ENCODE results near the gene TMEM269.
"Not testable (repeated sequence)": the region's sequence is repeated elsewhere in the genome, so short reads cannot be mapped to it uniquely, and the experiment has no call there.

The TMEM269 gene

DNA sequence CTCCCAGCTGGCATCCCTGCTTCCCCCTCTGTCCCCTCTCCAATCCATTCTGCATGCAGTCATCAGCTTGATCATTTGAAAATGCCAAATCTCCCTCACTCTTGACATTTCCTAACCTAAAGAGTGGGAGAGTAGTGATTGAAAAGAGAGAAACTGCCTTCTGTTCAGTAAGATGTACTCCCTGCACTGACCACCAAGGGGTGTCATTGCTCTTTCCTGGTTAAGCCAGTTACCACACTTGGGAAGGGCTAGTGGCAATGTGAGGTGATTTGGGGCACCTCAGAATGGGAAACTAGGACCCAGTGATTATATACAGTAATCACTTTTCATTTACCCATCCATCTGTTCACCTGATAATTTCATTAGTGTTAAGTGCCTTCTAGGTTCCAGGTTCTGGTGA, 6.9 kb upstream of the TMEM269 start:
- DNase-seq = peak; percentile 38

DNA sequence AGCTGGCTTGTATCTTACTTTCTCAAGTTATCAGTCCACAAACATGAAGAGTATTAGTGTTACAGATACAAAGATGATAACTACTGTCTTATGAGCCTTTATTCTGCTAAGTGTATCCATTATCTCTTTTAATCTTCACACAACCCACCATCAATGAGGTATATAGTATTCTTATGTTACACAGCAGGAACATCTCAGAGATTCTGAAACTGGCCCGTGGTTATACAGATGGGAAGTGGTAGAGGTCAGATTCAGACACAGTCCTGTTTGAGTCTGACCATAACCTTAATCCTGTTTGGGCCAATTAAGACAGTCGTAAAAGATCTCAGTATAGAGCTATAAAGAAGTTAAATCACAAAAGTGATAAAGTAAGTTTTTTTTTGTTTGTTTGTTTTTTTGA, 5.1 kb upstream of the TMEM269 start:
- DNase-seq = no peak

DNA sequence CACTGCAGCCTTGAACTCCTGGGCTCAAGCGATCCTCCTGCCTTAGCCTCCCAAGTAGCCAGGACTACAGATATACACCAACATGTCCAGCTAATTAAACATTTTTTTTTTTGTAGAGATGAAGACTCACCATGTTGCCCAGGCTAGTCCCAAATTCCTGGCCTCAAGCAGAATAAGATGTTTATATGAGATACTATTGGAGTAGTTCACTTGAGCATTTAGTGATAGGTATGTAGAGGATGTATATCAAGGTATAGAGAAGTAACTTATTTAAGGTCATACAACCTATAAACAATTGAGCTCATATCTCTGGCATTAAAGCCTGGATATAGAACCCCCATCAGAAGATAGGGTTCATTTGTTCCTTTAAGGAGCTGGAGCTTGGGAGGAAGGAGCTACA, 4.6 kb upstream of the TMEM269 start:
- DNase-seq = no peak

DNA sequence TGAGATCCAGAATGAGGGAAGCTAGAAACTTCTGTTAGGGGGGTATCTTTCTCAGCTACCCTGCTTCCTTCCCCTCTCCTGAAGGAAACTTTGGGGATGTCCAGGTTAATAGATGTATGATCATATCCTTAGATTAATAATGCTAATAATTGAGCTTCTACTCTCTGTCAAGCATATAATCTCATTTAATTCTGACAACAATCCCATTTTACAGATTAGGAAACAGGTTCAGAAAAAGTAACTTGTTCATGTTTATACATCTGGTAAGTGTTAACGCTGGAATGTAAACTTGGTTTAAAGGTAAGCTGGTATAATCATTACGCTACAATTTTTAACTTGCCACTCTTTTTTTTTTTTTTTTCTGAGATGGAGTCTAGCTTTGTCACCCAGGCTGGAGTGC, 1.7 kb upstream of the TMEM269 start:
- no peak for DNase-seq

DNA sequence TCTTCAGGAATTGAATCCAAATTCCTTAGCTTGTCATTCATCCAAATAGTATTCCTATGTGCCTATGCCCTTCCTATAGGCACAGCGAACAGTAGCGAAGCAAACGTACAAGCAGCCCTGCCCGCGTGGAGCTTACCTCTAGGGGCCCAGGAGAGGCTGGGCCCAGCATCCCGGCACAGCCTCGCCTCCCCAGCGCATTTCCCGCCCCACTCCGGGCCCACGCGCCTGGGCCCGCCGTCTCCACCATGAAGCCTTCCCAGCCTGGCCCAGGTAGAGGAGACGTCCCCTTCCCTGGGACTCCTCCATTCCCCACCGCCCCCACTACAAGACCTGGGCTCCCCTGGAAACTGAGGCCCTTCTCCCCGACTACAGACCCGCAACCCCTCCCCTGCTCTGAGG, 245 bp upstream of the TMEM269 start:
- no peak for DNase-seq

DNA sequence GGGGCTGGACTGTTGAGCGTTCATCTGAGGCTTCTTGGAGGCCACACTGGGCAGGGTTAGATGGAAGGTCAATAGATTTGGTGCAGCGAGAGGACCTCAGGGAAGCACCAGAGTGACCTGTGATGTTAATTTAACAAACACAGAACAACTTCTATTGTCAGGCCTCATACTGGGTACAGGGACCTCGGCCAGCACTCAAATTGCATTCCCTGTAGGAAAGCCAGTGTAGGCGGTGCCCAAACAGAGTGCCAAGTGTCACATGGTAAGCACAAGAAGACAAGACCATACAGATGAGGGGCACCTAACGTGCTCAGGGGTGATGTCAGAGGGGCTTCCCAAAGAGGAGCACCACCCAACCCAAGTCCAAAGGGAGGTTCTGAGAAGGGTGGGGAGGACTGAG, 1.3 kb downstream of the TMEM269 start:
- no peak for DNase-seq

DNA sequence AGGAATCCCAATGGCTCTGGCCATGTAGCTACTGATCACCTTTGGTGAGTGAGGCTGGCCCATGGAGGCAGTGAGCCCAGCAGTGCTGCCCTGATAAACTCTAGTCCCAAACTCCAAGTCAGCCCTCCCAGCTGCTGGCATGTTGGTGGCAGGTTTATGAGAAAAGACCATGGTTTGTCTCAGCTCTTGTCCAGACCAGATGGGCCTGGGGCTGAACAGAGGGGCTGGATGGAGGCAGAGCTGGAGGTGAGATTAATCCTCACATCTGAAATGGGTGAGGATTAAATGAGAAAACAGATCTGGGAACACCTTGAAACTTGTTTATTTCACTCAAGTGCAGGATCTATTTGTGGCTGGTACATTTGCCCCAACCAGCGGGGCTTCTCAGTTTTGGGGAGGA, 3.2 kb downstream of the TMEM269 start:
- DNase-seq = no peak

DNA sequence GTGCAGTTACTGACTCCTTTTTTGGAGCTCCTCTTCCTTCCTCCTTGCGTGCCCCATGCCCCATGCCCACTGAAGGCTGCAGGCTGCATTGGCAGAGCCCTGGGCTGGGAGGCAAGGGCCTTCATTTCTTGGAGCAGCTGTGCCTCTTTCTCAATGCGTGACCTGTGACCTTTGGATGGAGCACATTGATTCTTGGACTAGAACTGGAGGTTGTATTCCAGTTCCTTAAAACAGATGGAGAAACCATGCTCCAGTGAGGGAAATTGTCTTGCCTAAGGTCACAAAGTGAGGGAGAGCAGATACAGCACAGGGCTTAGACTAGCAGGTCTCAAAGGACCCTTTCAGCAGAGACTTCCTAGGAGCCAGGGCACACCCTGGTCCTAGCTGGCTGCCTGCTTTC, 9.0 kb downstream of the TMEM269 start:
- DNase-seq = no peak

DNA sequence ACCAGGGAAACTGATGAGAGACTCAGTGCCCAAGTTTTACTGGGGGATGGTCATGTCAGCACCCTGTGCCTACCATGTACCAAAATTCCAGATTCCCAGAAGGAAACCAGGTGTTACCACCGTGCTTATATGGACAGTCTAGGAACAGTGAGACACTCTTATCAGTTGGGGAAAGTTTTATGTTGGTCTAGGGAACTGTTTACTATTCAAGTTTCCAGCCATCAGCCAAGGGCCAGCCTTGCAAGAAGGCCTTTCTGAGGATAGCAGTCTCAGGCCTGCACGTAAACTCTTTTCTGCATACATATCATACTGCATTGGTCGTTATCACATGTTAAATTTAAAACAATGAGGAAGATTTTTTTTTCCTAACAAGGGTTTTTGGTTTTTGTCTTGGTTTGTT, 12.6 kb downstream of the TMEM269 start:
- no peak for DNase-seq

DNA sequence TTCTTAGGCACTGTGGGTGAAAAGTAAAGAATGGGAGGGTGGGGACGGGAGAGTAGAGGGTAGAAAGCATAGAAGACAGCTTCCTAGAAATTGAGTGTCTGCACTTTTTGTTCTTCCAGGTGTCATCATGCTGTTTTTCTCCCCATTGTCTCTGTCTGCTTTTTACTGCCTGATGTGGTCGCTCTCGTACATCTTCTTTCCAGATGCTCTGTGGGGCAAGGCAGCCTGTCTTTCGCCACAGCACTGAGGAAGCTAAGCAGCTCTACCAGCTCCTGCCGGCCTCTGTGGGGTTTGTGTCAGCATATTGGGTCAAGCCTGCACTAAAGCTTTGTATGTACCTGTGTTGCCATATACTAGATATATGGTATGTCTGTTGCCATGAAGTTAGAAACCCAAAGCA, 13.2 kb downstream of the TMEM269 start:
- no peak for DNase-seq

DNA sequence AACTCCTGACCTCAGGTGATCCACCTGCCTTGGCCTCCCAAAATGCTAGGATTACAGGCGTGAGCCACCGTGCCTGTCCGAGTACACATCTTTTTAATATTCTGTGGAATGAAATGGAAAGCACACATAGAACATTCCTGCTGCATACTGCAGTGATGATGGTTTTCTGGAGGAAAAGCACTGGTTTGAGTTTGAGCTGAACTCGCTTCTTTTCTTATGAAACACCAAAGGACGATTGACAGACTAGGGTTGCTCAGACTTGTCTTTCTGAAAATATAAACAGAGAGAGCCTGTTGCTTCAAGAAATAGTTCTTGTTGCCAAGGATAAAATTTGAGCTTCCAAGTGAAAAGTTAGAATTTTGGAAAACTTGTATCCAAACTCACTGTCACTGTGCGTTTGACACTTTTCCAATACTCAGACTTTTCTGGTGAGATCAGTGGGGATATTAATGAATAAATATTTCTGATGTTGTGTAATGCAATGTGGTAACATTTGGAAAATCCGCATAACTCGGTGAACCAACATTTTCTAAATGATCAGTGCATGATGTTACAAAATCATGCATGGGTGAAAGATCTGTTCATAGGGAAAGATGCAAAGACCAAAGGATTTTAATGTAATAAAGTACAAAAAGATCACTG, 17.2 kb downstream of the TMEM269 start:
- DNase-seq = no peak

DNA sequence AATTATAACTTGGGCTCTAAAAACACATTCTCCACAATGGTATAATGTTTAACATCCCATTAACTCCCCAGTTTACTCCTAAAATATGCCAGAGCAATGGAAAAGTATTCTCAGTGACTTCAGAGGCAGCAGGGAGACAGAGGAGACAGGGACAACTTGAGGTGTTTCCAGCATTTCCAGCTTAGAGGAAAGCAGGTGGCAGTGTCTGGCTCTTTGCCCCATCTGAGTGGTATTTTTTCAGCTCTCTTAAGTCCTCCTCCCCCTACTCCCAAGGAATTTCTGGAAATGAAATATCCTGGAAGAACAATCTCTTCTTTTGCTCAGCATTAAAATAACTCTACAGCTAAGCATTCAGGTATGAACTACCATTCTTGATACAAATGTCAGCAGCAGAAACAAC, 21.4 kb downstream of the TMEM269 start:
- no peak for DNase-seq

DNA sequence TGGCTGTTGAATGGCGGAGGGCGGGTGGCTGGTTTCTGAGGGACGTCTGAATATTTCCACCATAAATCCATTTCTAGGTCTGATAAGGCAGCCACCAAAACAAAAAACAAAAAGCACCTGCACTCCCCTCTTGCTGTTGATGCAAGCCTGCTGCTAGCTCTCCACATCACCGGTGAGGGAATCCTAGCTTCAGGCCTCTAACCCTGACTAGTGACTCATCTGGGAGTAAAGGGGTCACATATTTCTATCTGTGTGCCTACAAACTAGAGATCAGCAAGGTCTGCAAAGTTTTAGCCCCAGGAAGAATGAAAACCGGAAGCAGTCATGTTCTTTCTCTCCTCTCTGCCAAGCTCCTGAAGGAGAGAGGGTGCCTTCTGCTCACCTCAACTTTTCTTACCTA, 21.8 kb downstream of the TMEM269 start:
- no peak for DNase-seq

DNA sequence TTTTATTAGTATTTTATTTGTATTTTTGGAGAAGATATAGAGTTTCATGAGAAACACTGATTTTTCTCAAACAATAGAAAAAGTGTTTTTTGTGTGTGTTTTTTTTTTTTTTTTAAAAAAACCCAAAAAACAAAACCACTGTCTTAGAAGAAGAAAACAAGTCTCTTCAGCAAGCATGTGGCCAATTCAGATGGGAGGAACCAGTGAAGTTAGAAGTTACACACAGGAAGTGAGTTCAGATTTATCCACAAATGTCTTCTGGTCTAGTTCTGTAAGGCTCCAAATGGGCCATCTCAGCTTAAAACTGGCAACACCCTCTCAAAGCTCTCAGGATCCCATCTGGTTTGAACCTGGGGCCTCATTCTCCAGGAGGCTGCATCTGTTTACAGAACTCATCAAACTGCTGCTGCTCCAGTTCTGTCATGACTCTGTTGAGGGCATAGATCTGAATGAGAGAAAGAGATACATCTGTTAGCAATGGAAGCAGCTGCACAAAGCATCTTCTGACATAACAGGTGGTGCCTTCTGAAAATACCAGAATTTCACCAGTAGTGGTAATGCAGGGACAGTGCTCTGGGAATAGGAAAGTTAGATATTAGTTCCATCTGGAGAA, 22.4 kb downstream of the TMEM269 start:
- DNase-seq = no peak

DNA sequence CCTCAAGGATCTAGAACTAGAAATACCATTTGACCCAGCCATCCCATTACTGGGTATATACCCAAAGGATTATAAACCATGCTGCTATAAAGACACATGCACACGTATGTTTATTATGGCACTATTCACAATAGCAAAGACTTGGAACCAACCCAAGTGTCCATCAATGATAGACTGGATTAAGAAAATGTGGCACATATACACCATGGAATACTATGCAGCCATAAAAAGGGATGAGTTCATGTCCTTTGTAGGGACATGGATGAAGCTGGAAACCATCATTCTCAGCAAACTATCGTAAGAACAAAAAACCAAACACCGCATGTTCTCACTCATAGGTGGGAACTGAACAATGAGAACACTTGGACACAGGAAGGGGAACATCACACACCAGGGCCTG, 30.0 kb downstream of the TMEM269 start:
- not testable (repeated sequence) for DNase-seq

DNA sequence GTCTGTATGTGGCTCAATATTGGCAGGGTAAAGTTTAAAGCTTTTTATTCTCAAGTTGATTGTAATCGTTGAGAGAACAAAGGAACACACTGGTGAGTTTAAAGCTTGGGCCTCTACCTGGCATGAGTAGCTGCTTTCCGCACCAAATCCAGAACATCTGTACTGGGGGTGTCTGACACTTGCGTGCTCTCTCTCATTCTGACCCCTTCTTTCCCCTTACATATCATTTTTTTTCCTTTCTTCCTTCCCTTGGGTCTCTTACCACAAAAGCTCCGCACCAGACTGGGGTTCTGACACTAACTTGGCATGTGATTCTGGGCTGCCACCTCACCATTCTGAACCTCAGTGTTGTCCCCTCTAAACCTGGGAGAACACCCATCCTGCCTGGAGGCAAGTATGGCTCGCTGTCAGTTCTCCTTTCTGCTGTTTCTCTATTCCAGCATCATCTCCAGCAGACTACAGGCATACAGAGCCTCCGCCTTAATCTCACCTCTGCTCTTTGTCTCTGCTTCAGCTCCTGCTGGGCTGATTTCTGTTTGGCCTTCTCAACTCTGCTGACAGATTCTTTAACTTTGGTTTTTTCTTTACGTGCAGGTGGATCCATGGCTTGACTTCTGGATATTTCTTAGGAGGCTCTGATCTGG, 31.3 kb downstream of the TMEM269 start:
- peak; percentile 13 for DNase-seq

DNA sequence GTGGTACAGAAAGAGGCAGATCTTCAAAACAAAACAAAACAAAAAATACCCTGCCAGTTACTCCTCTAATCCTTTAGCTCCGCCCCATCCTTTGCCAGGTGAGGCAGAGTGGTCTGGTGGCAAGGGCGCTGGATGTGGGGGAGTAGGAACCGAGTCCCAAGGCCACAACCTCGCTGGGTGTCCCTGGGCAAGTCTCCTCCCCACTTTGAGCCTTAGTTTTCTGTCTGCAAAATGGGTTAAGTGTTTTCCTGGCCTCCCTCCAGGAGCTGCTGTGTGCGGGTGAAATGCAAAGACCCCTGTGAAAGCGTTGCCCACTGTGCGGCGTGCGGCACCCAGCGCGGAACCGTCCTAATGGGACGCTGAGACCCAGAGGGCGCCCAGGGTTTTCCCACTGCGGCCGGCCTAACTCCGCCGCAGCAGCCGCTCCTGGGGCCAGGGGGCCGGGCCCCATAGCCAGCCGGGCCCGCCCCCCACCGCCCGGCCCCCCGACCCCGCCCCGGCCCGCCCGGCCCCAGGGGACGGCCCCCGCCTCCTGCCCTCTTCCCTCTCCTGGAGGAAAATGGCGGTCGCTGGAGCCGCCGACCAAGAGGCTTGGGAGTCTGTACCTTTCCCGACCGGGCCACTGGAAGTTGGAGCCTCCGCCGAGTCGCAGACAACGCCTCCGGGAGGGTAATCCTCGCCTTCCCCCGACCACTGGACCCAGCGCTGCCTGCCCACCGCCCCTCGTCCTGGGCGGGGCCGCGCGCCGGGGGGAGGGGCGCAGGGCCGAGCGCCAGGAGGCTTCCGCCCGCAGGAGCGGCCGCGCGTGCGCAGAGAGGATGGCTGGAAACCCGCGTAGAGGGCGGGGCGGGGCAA, 32.0 kb downstream of the TMEM269 start, which contains the start of the genes ERMAP and SVBP:
Gene ERMAP (plus strand): TSS at position 538 of the 855 bp plus-strand sequence. CDS start 13,327 bp downstream, outside the sequence.
Gene SVBP (minus strand): TSS at position 813 of the 855 bp plus-strand sequence. CDS start 853 bp downstream, outside the sequence.
- DNase-seq = peak; percentile 95

DNA sequence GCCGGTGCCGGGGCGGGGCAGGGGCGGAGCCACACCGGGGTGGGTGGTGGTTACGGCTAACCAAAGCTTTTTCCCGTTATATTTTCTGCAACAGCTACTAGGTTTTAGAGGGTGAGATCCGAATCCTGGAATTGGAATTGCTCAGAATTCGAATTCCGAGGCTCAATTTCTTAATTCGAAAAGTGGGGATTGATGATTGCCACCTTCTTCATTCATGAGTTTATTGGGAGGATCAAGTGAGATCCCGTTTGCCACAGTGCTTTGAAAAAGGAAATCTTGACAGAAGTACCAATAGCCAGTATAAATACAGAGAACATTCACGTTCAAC, 32.6 kb downstream of the TMEM269 start:
- DNase-seq = no peak

DNA sequence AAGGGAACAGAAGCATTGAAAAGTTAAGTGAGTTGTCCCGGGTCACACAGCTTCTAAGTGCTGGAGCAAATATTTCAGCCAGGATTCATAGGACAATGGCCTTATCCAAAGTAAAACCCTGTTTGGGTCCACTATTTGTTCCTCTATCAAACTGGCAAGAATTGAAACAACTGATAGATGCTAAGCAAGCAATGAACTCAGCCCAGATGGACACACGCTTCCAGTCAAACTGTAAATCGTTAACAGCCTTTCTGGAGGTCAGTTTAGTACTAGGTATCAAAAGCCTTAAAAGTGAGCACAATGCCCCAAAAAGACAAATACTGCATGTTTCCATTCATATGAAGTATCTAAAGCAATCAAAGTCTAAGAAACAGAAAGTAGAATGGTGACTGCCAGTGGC, 33.2 kb downstream of the TMEM269 start:
- DNase-seq = no peak

DNA sequence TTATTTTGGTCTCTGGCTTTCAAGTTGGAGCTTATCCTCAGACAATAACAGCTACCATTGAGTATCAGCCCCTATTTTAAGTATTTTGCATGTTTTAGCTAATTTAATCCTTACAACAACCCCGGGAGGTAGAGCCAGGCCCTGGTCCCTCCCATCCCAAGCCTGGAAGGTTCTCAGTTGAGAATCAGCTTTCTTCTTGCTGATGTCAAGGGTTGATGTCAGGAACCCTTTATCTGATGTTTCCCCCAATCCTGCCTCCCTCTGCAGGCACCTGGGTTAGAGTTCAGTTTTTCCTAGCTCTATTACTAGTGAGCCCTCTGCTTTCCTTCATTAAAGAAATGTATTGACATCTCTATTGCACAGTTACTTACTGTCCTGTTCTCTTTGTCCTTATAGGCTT, 36.0 kb downstream of the TMEM269 start:
- no peak for DNase-seq

DNA sequence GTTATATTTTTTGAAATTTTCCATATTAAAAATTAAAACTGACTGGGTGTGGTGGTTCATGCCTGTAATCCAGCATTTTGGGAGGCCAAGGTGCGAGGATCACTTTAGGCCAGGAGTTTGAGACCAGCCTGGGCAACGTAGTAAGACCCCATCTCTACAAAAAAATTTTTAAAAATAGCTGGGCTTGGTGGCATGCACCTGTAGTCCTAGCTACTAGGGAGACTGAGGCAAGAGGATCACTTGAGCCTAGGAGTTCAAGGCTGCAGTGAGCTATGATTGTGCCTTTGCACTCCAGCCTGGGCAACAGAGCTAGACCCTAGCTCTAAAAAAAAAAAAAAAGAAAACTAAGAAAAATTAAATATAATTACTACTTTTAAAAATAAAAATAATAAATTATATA, 36.9 kb downstream of the TMEM269 start:
- DNase-seq = no peak

DNA sequence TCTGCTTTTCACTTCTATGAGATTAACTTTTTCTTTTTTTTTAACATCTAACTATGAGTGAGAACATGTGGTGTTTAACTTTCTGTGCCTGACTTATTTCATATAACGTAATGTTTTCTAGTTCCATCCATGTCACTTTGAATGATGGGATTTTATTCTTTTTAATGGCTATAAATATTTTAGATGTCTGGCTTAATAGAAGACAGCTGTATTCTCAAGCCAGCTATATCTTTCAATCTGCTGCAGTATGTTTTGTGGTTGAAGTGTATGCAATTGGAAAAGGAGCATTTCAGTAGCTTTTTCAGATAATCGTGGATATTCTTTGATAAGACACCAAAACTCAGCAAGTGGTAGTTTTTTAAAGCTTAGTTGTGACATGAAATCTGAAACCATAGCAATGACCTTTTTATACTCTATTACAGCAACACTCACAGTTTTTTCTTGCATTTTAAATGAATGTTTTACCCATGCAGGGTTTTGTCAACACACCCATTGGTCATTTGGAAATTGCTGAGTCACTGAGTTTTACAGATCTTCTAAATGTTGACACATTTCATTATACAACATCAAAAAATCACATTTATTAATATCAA, 38.1 kb downstream of the TMEM269 start:
- no peak for DNase-seq

DNA sequence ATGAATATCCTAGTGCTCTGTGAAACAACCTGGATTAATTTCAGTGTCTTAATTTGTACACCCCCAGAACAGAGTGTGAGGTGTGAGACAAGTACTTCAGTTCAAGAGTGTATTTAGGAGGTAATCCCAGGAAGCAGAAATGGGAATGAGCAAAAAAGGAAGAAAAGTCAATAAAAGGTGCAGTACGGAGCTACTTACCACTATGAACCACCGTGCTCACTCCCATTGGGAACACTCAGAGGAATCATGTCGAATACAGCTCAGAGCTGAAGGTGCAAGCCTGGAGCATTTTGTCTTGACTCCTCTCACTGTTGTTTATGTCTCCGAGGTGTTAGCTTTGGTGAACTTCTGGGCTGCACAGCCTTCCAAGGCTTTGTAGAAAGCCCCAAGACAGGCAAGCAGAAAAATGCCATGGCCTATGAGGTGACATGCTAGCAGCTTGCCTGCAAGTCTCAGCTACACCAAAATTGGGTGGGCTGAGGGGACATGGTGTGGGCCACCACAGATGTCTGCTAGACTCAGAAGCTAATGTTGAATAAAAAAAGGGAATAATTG, 39.8 kb downstream of the TMEM269 start:
- no peak for DNase-seq

Data from stimulated activated CD4-positive, alpha-beta T cell treated with anti-CD3 and anti-CD28 coated beads, Interleukin-15, amount 100 ng/mL, for 24 hours (primary cell).